ENCODE data around the gene GARIN5B.

Gene GARIN5B

DNA sequence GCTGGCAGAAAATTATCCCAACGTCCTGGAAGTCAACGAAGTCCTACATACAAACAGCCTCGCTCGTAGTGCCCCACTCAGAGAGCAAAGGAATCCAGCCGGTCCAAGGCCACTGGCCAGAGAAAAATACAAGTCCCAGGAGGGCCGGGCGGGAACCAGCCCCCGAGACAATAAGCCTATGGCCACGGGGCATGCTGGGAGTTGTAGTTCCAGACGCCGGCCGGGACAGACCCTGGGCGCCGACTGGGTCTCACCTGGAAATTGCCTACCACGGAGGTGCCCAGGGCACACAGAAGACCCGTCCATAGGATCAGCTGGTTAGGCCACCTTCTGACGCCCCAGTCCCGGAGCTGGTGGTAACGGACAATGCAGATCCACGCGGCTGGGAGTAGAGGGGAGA lies 43.3 kb downstream of the GARIN5B start:
- DNase-seq, result no peak

DNA sequence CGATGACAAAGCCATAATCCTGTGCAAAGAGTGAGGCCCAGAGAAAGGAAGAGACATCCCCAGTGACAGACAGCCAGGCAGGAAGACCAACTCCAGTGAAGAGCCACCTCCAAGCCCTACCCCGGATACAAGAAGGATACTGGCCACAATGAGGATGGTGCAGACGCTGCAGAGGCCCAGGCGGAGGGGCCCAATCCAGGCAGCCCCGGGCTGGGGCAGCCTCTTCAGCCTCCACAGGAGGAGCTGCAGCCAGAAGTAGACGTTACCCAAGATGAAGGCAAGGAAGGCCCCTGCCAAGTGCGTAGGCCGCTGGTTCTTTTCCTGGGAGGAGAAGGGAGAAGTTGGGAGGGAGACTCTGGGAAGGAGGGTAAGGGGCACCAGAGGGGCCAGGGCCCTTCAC lies 46.4 kb downstream of the GARIN5B start:
- DNase-seq, result no peak

DNA sequence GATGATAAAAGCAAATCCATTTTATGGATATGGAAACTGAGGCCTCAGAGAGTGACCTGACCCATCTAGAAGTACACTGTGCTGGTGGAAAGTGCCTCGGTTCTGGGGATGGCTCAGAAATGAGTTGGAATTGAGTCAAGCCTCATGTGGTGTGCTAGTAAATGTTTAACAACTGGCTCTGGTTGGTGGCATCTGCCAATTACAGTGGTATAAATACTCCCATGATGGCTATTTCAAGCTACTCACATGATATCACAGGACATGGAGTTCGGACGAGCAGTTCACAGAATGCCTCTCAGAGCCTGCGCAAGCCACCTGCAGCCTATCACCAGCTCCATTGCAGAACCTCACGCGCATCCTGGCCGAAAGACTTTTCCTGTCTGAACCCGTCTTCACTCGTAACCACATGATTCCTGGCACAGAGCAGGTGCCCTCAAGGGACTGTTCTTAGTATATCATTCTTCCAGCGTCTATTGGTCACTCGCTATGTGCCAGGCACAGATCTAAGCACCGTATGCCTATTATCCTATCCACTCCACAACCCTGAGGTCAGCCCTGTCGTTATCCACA lies 47.0 kb downstream of the GARIN5B start:
- no peak for DNase-seq

DNA sequence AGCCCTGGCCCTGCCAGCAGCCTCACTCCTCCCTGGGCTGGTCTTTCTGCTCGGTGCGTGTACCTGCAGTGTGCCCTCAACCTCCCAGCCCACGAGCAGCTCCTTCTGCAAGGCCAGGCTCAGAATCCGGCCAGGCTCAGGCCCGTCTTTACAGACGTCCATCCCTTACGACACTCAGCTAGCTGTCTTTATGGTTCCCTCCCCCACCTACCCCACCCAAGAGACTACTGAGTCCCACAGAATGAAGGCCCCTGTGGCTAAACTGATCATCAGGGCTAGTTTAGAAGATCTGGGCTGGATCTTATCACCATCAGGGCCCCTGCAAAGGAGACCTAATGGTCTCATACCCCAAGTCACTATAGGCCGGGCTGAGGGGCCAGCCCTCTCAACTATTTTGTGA lies 48.7 kb downstream of the GARIN5B start:
- no peak for DNase-seq

DNA sequence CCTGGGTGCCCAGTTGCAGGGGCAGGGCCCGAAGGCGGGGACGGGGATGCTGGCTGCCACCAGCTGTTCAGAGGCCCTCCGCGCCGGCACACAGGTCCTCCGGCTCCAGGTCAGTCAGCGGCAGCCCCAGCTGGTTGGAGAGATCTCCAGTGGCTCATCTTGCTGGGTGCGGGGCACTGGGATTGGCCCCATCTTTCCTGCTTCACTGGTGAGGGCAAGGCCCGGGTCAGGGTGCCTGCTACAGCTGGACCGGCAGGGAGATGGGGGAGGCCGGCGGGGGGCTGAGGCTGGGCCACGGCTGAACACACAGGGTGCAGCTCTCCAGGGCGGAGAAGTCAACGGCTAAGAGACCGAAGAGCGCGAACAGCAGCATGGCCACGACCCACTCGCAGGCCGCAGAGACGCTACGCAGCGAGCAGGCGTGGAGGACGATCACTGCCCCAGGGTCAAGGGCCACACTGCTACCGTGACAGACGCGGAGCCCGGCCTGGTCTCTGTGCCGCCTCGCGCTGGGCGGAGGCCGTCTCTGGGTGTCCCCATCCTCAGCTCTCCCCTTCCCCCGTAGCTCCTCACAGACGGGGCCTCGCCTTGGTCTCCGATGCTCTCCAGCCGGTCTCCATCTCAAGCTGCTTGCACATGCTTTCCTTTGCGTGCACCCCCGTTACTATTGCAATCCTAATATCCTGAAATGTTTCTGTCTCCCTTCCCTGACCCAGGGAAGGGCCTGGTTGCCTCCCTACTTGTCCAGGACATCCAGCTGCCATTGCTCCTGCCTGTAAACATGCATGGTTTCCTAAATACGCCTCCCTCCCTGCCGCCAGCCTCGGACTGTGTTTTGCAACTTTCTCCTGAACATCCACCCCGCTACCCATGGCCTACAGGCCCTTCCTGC lies 50.2 kb downstream of the GARIN5B start:
- DNase-seq, result no peak

DNA sequence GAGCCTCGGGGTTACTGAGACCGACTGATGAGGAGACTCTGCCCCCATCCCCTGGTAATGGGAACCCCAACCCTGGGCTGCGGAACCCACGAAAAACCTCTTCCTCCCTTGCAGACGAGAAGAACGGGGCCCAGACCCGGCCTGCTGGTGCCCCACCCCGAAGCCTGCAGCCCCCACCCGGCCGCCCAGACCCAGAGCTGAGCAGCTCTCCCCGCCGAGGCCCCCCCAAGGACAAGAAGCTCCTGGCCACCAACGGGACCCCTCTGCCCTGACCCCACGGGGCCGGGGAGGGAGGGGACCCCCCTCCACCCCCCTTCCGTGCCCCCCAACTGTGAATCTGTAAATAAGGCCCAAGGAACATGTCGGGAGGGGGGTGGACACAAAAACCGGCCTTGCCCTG lies 51.3 kb downstream of the GARIN5B start:
- DNase-seq, result no peak

DNA sequence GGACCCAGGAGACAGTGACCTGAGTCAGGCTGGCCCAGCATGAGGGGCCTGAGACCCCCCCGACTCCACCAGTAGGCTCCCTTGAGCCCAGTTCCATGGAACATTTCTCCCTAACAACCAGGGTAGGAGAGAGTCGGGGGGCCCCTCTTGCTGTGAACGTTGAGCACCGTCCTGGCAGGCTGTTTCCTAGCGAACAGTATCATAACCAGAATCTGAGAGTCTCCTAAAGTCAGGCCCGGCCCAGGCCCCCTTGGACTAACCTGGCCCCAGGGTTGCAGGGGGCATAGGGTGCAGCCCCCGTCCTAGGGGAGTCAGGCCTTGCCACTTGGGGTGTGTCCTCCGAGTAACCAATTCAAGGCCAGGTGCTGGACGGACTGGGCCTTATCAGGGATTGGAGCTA lies 51.7 kb downstream of the GARIN5B start:
- no peak for DNase-seq

DNA sequence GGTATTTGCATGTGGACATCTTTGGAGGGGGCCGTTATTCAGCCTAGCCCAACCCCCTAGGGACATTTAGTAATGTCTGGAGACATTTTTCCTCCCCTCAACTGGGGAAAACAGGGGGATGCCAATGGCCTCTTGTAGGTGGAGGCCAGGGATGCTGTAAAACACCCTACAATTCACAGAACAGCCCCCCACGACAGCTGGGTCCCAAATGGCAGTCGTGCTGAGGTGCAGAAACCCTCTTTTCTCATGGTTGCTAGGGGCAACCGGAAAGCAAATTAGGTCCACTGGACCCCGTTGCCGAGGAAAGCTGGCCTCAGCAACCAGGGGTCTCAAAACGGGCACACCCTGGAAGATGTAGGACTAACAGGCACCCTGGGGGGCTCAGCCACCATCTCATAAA lies 52.6 kb downstream of the GARIN5B start:
- DNase-seq, result no peak

DNA sequence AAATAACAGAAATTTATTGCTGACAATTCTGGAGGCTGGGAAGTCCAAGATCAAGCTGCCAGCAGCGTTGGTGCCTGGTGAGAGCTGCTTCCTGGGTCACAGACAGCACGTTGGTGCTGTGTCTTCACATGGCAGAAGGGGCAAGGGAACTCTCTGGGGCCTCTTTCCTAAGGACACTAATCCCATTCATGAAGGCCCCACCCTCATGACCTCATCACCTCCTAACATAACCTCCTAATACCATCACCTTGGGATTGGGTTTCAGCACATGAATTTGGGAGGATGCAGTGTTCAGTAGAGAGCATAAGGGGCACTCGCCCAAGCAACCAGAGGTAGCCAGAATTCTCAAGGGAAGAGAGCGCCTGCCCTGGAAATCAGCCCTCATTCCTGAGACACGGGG lies 53.6 kb downstream of the GARIN5B start:
- DNase-seq, result no peak

DNA sequence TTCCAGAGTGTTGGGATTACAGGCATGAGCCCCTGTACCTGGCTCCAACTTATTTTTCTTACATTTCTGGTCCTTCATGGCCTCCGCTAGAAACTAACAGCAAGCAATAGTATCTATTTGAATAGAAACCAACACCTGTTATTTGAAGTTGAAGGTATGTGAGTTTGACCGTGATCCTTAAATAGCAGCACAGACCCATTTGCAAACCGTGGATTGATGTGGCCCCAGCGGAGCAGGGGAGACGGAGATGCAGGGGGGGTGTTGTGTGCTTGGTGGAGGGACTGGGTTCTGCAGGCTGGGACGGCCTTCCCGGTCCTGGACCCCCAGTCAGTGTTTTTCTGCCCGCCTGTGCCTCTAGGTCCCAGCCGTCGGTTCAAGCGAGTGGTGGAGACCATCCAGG lies 54.8 kb downstream of the GARIN5B start:
- no peak for DNase-seq

DNA sequence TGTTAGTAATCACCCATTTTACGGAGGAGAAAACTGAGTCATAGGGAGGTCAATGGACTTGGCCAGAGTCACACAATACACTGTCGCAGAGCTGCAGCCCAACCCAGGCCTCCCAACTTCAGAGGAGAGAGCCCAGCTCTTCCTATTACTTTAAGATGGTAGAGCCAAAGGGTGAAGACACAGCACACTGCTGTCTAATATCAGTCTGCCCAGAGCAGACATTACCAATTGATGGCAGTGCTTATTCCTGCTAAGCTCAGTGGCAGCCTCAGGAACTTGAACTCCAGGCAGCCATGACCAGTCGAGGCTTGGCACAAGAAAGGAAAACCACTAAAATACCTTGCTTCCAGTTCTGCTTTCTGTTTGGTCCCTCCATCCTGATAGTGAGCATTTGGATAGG lies 56.3 kb downstream of the GARIN5B start:
- DNase-seq, result no peak

DNA sequence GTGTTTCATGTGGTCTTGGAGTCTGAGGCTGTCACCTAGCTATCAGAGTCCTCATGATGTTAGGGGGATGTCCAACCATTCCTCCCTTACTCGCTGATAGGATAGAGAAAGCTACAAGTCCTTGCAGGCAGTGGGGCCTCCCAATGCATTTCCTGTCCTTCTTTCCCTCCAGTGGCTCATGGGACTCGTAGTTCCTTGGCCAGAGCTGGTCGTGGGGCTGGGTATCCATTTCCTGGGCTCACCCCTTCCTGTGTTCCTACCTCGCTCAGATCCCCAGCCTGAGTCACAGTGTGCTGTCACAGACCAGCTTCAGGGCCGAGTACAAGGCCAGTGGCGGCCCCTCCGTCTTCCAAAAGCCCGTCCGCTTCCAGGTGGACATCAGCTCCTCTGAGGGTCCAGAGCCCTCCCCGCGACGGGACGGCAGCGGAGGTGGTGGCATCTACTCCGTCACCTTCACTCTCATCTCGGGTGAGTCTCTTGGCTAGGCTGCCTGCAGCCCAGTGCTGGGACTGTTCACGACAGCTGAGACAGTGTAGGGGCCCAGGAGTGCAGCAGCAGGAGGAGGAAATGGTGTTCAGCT lies 57.0 kb downstream of the GARIN5B start:
- DNase-seq, result no peak

DNA sequence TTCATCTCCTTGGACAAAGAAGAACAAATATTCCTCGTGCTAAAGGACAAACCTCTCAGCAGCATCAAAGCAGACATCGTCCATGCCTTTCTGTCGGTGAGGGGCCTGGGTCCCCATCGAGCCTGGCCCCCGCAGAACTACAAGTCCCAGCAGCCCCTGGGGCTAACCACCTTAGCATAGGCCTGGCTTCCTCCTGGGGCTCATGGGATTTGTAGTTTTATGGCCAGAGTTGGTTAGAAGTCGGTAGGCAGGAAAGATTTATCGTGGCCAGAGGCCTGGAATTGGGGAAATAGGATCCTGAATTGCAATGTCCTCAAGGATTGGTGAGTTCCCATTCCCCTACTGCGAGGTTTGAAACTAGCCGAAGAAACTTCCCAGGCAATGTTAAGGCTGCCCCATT lies 57.6 kb downstream of the GARIN5B start:
- no peak for DNase-seq

DNA sequence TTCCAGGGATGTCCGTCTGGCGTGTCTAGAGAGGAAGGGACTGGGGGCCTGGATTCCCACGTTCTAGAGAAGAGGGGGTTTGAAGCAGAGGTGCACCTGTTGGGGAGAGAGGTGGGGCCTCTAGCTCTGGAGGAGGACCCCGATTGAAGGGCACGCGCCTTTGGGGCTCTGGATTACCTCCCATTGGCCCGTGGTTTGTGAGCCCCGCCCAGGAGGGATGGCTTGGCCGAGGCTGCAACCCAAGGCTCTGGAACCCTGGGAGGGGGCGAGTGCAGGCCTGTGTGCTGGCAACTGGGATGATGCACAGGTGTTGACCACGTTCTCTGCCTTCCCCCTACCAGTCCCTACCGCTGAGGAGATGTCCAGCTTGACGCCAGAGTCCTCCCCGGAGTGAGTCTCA lies 58.1 kb downstream of the GARIN5B start:
- DNase-seq, result no peak

Data from GF-D8 (cell line).